ENCODE measurements around the gene WBP2.
A peak's percentile ranks its signal among the peaks of the same experiment; 100 is the strongest.
"Not testable (repeated sequence)": the region's sequence is repeated elsewhere in the genome, so short reads cannot be mapped to it uniquely, and the experiment has no call there.

WBP2 gene

GRCh38 chr17:75865404-75866188 is 10.5 kb upstream of the WBP2 start:
- DNase-seq, result not testable (repeated sequence)

GRCh38 chr17:75864887-75865286 is 9.8 kb upstream of the WBP2 start:
- not testable (repeated sequence) for DNase-seq

- DNase-seq, result peak in 1 of 3 experiments; percentile 24
Measured at GRCh38 chr17:75864448-75864871, 9.3 kb upstream of the WBP2 start.

GRCh38 chr17:75861927-75862317 is 6.8 kb upstream of the WBP2 start:
- DNase-seq, result no peak

- not testable (repeated sequence) for DNase-seq
Measured at GRCh38 chr17:75859358-75859757, 4.2 kb upstream of the WBP2 start.

- peak in 1 of 3 experiments; percentile 75 for DNase-seq
Measured at GRCh38 chr17:75856062-75856756, 1.1 kb upstream of the WBP2 start.

GRCh38 chr17:75854881-75855309 is 240 bp downstream of the WBP2 start:
- no peak for DNase-seq

GRCh38 chr17:75854101-75854748 is 910 bp downstream of the WBP2 start:
- DNase-seq, result no peak

- no peak for DNase-seq
Measured at GRCh38 chr17:75853433-75853832, 1.7 kb downstream of the WBP2 start.

GRCh38 chr17:75851693-75851991 is 3.5 kb downstream of the WBP2 start:
- not testable (repeated sequence) for DNase-seq

- DNase-seq, result no peak
Measured at GRCh38 chr17:75850928-75851692, 4.0 kb downstream of the WBP2 start.

- DNase-seq, result no peak
Measured at GRCh38 chr17:75849724-75850123, 5.4 kb downstream of the WBP2 start.

- DNase-seq, result no peak
Measured at GRCh38 chr17:75849279-75849646, 5.9 kb downstream of the WBP2 start.

- peak in 2 of 3 experiments; percentile 43 to 58 for DNase-seq
Measured at GRCh38 chr17:75848523-75849278, 6.4 kb downstream of the WBP2 start.

- DNase-seq, result no peak
Measured at GRCh38 chr17:75847614-75848522, 7.3 kb downstream of the WBP2 start.

GRCh38 chr17:75846692-75847613 is 8.2 kb downstream of the WBP2 start:
- DNase-seq, result peak in 1 of 3 experiments; percentile 9

GRCh38 chr17:75845933-75846691 is 9.0 kb downstream of the WBP2 start:
- DNase-seq, result no peak

GRCh38 chr17:75845058-75845711 is 9.9 kb downstream of the WBP2 start:
- peak in 1 of 3 experiments; percentile 34 for DNase-seq

Measured in NCI-H1417 (cell line).